Measurements from ENCODE around the gene FER. TPM values are rescaled to one million over a fixed set of nuclear protein-coding genes. Genes with fewer than 3 reads are reported as not detected.

Gene FER
- total and polyA plus RNA-seq, 12 donors = 1.4 to 21.9 (median 14.9) TPM

GRCh38 chr5:109239456-109239855 lies 491.8 kb downstream of the FER start:
- H3K4me1 ChIP-seq = no peaks in the 10 kb centered on the region
- DNase-seq (no peak), ATAC-seq (no peak)
- intact Hi-C loops (cut with DNase I) = no loop called here
- TF ChIP-seq, protein P1, sequence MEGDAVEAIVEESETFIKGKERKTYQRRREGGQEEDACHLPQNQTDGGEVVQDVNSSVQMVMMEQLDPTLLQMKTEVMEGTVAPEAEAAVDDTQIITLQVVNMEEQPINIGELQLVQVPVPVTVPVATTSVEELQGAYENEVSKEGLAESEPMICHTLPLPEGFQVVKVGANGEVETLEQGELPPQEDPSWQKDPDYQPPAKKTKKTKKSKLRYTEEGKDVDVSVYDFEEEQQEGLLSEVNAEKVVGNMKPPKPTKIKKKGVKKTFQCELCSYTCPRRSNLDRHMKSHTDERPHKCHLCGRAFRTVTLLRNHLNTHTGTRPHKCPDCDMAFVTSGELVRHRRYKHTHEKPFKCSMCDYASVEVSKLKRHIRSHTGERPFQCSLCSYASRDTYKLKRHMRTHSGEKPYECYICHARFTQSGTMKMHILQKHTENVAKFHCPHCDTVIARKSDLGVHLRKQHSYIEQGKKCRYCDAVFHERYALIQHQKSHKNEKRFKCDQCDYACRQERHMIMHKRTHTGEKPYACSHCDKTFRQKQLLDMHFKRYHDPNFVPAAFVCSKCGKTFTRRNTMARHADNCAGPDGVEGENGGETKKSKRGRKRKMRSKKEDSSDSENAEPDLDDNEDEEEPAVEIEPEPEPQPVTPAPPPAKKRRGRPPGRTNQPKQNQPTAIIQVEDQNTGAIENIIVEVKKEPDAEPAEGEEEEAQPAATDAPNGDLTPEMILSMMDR (IDR thresholded peaks at IDR 0.05) = no peak
- no peaks in the 10 kb centered on the region for H3K36me3 ChIP-seq
- no peak overlapping the region for H3K27ac ChIP-seq
- 45 to 49% methylated on average over 5 of the region's 5 CpGs for WGBS, 2 donors
- no peaks in the 10 kb centered on the region for H3K27me3 ChIP-seq
- H3K9me3 ChIP-seq = peaks cover 0 to 38% (median 8%) of the 10 kb centered on the region in 11 donors
- H3K4me3 ChIP-seq = no peak overlapping the region

GRCh38 chr5:109242518-109242917 lies 494.8 kb downstream of the FER start:
- H3K27ac ChIP-seq = no peak overlapping the region
- TF ChIP-seq, protein P1 (IDR thresholded peaks at IDR 0.05) = no peak
- H3K4me1 ChIP-seq = no peaks in the 10 kb centered on the region
- peaks cover 0 to 27% (median 9%) of the 10 kb centered on the region in 11 donors for H3K9me3 ChIP-seq
- no peaks in the 10 kb centered on the region for H3K36me3 ChIP-seq
- no peaks in the 10 kb centered on the region for H3K27me3 ChIP-seq
- DNase-seq (no peak), ATAC-seq (no peak)
- H3K4me3 ChIP-seq = no peak overlapping the region
- intact Hi-C loops (cut with DNase I) = no loop called here

GRCh38 chr5:109246395-109246794 lies 498.7 kb downstream of the FER start:
- H3K36me3 ChIP-seq = no peaks in the 10 kb centered on the region
- no peaks in the 10 kb centered on the region for H3K27me3 ChIP-seq
- peaks cover 0 to 18% (median 9%) of the 10 kb centered on the region in 11 donors for H3K9me3 ChIP-seq
- WGBS, 2 donors = 93 to 97% methylated on average over 2 of the region's 2 CpGs
- ATAC-seq = no peak
- H3K4me1 ChIP-seq = no peaks in the 10 kb centered on the region
- no peak for DNase-seq
- no peak overlapping the region for H3K4me3 ChIP-seq
- no peak overlapping the region for H3K27ac ChIP-seq
- intact Hi-C loops (cut with DNase I) = no loop called here
- TF ChIP-seq, protein P1 (IDR thresholded peaks at IDR 0.05) = no peak

Data from heart right ventricle (tissue), 16 donors.